Motor neuron (in vitro differentiated cells): ENCODE data around the gene MDH1. TPM values are rescaled to one million over a fixed set of nuclear protein-coding genes. Genes with fewer than 3 reads are reported as not detected.
"Not testable (repeated sequence)": the region's sequence is repeated elsewhere in the genome, so short reads cannot be mapped to it uniquely, and the experiment has no call there.

Experiments used
- ATAC-seq, 8 experiments: fragments of 200-7000 bp; cut with Tn5 transposase; replicated peaks in 6 of 8; 2 replicates each; pipeline ENCODE4 v1.8.0; 2021; ENCODE audit warnings: mild to moderate bottlenecking in 8 of 8, moderate library complexity in 8 of 8
- H3K27ac ChIP-seq, 2 donors: fragments of 250-450 bp; sonication (Bioruptor Pico); 2 replicates each; pipeline ENCODE4 v1.9.0; 2021; ENCODE audit warnings: antibody characterized with exemption in 2 of 2, mild to moderate bottlenecking in 2 of 2, moderate library complexity in 1 of 2
- H3K4me1 ChIP-seq, 2 donors: fragments of 250-450 bp; sonication (Bioruptor Pico); replicated peaks in 1 of 2; 2 replicates each; pipeline ENCODE4 v1.6.1; 2021; ENCODE audit warnings: antibody characterized with exemption in 2 of 2, mild to moderate bottlenecking in 2 of 2, moderate library complexity in 1 of 2
- H3K4me3 ChIP-seq, 5 donors: fragments of 250-450 bp; sonication (Bioruptor Pico); 2 replicates each; pipeline ENCODE4 v1.9.0; 2021; ENCODE audit warnings: antibody characterized with exemption in 5 of 5, mild to moderate bottlenecking in 5 of 5, moderate library complexity in 4 of 5
- WGBS, 10 experiments: fragments of 450-650 bp; shearing (Covaris generic); methylation state at CpG; one replicate each; pipeline ENCODE4 v1.0.0; 2022; 5-methylcytosine and 5-hydroxymethylcytosine counted together
- in situ Hi-C, 9 experiments: fragments of 400-800 bp; cut with MboI; loops; one replicate each; pipeline ENCODE4 v1.15.0; 2021; ENCODE audit warnings: low sequenced_read_pairs in 9 of 9, low pct_unique_long_range_greater_than_20kb in 2 of 9; ENCODE audit not compliant: unreplicated experiment in 9 of 9
- total RNA-seq, 8 experiments: library from RNA; unstranded; fragments of 300-600 nt; gene quantifications; 2 replicates each; pipeline versions ENCODE4 v1.2.3 to v1.2.4, GENCODE V29; 2022

Gene MDH1
- 100 to 1,000 TPM; 172 to 273 (median 220) TPM for total RNA-seq

DNA sequence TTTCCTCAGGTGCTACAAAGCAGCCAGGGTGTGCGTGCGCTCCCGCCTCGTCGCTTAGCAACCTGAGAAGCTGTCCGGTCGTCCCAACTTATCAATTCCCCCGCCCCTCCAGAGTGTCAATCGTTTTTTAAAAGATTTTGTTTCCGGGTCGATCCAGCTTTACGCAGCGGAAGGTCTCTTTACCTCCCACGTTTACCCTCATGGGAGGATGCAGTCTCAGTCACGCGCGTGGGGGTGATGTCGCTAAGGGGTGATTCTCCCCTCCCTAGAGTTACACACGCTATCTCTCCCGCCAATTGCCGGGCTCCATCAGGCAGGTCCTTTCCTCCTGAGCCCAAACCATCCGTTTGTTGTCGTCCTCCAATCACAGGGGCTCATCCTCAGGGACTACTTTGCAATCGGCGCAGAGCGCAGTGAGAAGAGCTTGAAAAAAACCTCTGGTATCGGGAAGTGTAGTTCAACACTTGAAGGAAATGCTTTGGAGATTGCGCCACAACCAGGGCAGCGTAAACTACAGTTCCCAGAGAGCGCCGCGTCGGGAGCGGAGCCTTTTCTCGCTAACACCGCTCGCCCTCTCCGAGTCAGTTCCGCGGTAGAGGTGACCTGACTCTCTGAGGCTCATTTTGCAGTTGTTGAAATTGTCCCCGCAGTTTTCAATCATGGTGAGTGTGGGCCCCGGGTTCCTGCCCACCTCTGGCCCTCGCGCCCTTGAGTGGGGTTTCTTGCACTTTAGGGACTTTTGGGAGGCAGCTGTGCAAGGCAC, at the start of gene MDH1, which contains the start of gene WDPCP:
MDH1 (plus strand) TSS at position 579 of the 763 bp plus-strand sequence; CDS start at position 660, 81 bp downstream.
WDPCP (minus strand) TSS at position 93 of the 763 bp plus-strand sequence. CDS start 206 bp downstream, outside the sequence.
- H3K27ac ChIP-seq, result peak within 1 kb of the TSS; percentile 61 to 85
- in situ Hi-C loops, result loop anchor here in 1 of 9 experiments (25.0 kb wide), 1 partner anchor 274 kb away; no protein-coding TSS in a partner anchor
- WGBS, 10 experiments, result 0 to 3% (median 0%) methylated on average over 4 to 20 of the region's 44 CpGs; no CpG with 5 or more reads in 3 of the 10 experiments
- H3K4me3 ChIP-seq, result peak within 1 kb of the TSS; percentile 72 to 91 (median 85)
- ATAC-seq, result peak; percentile 85 to 94 (median 92)
- H3K4me1 ChIP-seq, result peaks cover 7 to 10% of the 10 kb centered on the region in 2 donors

- Histone ChIP-seq H3K4me1 (peaks cover 0 to 5% of the 10 kb centered on the region in 2 donors), H3K4me3 (no peak overlapping the region), H3K27ac (no peak overlapping the region)
- no peak for ATAC-seq
- 67 to 100% (median 94%) methylated on average over 3 to 6 of the region's 6 CpGs for WGBS, 10 experiments
- in situ Hi-C loops, result no loop called here
Measured at GRCh38 chr2:63539416-63540162, 49.2 kb upstream of the MDH1 start.

- ATAC-seq, result no peak
- H3K4me1 ChIP-seq, result peaks cover 0 to 5% of the 10 kb centered on the region in 2 donors
- 83 to 100% (median 100%) methylated on average over 1 of the region's 1 CpG; no CpG with 5 or more reads in 4 of the 10 experiments for WGBS, 10 experiments
- in situ Hi-C loops, result no loop called here
- H3K4me3 ChIP-seq, result no peak overlapping the region
- H3K27ac ChIP-seq, result no peak overlapping the region
Measured at GRCh38 chr2:63544017-63544627, 44.6 kb upstream of the MDH1 start.

- Histone ChIP-seq H3K27ac (no peak overlapping the region), H3K4me1 (peaks cover 0 to 5% of the 10 kb centered on the region in 2 donors), H3K4me3 (no peak overlapping the region)
- WGBS, 10 experiments, result 80 to 100% (median 96%) methylated on average over 1 to 2 of the region's 2 CpGs; no CpG with 5 or more reads in 2 of the 10 experiments
- ATAC-seq, result no peak
- in situ Hi-C loops, result no loop called here
Measured at GRCh38 chr2:63545023-63545422, 43.7 kb upstream of the MDH1 start.

- 14 to 92% (median 82%) methylated on average over 2 to 4 of the region's 4 CpGs; no CpG with 5 or more reads in 2 of the 10 experiments for WGBS, 10 experiments
- in situ Hi-C loops, result no loop called here
- no peak overlapping the region for H3K4me3 ChIP-seq
- H3K4me1 ChIP-seq, result no peaks in the 10 kb centered on the region
- H3K27ac ChIP-seq, result no peak overlapping the region
- ATAC-seq, result peak in 1 of 8 experiments; percentile 77
Measured at GRCh38 chr2:63553049-63553448, 35.7 kb upstream of the MDH1 start.

DNA sequence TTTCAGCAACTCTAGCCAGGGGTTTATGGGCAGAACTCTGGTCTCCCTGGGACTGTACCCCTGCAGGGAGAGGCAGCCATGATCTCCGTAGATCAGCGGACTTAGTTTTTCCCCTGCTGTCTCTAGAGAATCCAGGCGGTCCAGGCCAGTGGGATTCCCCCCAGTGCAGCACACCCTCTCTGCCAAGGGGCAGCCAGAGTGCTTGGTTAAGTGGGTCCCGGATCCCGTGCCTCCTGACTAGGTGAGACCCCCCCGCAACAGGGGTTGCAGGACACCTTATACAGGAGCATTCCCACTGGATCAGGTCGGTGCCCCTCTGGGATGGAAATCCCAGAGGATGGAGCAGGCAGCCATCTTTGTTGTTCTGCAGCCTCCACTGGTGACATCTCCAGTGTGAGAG, 33.5 kb upstream of the MDH1 start:
- in situ Hi-C loops, result no loop called here
- Histone ChIP-seq H3K4me1 (no peaks in the 10 kb centered on the region), H3K27ac (no peak overlapping the region), H3K4me3 (no peak overlapping the region)
- no peak for ATAC-seq
- 95 to 100% (median 95%) methylated on average over 2 to 7 of the region's 7 CpGs; no CpG with 5 or more reads in 7 of the 10 experiments for WGBS, 10 experiments

DNA sequence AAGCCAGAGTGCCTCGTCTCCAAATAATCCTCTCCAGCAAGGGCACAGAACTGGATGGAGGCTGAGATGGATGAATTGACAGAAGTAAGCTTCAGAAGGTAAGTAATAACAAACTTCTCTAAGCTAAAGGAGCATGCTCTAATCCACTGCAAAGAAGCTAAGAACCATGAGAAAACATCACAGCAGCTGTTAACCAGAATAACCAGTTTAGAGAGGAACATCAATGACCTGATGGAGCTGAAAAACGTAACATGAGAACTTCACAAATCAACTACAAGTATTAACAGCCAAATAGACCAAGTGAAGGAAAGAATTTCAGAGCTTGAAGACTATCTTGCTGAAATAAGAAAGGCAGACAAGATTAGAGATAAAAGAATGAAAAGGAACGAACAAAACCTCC, 32.8 kb upstream of the MDH1 start:
- H3K4me3 ChIP-seq, result no peak overlapping the region
- WGBS, 10 experiments, result 70 to 97% (median 91%) methylated on average over 2 to 3 of the region's 3 CpGs
- in situ Hi-C loops, result no loop called here
- no peak overlapping the region for H3K27ac ChIP-seq
- no peaks in the 10 kb centered on the region for H3K4me1 ChIP-seq
- no peak for ATAC-seq

- ATAC-seq, H3K4me3 ChIP-seq, H3K4me1 ChIP-seq, H3K27ac ChIP-seq, in situ Hi-C loops: not testable (repeated sequence)
Measured at GRCh38 chr2:63557819-63558218, 30.9 kb upstream of the MDH1 start.

DNA sequence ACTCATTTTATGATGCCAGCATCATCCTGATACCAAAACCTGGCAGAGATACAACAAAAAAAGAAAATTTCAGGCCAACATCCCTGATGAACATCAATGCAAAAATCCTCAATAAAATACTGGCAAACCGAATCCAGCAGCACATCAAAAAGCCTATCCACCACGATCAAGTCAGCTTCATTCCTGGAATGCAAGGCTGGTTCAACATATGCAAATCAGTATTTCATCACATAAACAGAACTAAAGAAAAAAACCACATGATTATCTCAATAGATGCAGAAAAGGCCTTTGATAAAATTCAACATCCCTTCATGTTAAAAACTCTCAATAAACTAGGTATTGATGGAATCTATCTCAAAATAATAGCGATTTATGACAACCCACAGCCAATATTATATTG, 29.8 kb upstream of the MDH1 start:
- 20 to 100% (median 75%) methylated on average over 1 to 3 of the region's 3 CpGs; no CpG with 5 or more reads in 4 of the 10 experiments for WGBS, 10 experiments
- H3K27ac ChIP-seq, H3K4me1 ChIP-seq, in situ Hi-C loops, ATAC-seq, H3K4me3 ChIP-seq: not testable (repeated sequence)

GRCh38 chr2:63562751-63563150, 26.0 kb upstream of the MDH1 start:
- in situ Hi-C loops, result no loop called here
- ATAC-seq, result no peak
- Histone ChIP-seq H3K4me3 (no peak overlapping the region), H3K4me1 (no peaks in the 10 kb centered on the region), H3K27ac (no peak overlapping the region)

DNA sequence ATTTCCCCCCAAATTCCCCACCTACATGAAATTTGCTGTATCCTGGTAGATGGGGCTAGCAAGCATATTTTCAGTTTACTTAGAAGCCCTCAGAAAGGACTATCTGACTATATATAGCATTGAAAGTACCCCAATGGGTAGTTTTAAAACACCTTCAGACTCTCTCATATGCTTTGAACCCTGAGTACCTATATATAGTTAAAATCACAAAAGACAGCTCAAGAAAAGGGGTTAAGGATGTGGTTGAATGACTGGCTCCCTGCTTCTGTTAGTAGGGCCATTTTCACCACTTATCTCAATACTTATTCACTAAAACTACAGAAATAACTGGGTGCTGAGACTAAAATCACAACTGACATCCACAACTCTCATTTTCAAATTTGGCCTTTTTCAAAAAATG, 19.0 kb upstream of the MDH1 start:
- no peak for ATAC-seq

DNA sequence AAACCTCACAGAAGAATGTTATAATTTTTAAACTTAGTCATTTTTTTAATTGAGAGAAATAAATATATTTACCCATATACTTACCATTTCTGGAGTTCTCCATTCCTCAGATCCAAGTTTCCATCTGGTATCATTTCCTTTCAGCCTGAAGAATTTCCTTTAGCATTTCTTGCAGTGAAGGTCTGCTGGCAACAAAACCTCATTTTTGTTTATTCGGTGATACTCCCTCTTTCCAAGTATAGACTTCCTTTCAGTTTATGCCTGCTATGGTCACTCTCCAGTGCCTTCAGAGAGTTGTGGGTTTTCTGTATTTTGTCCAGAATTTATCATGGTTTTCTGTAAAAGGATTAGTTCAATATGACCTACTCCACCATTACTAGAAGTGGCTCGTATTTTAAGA, 17.5 kb upstream of the MDH1 start:
- Histone ChIP-seq H3K4me3 (no peak overlapping the region), H3K27ac (no peak overlapping the region), H3K4me1 (peaks cover 0 to 6% of the 10 kb centered on the region in 2 donors)
- 10 to 94% (median 87%) methylated on average over 1 to 2 of the region's 2 CpGs; no CpG with 5 or more reads in 1 of the 10 experiments for WGBS, 10 experiments
- in situ Hi-C loops, result no loop called here
- peak in 1 of 8 experiments; percentile 36 for ATAC-seq

More for the DNA sequence above, 19.0 kb upstream of the MDH1 start:
- Histone ChIP-seq H3K27ac (no peak overlapping the region), H3K4me1 (peaks cover 0 to 6% of the 10 kb centered on the region in 2 donors), H3K4me3 (no peak overlapping the region)
- in situ Hi-C loops, result no loop called here

DNA sequence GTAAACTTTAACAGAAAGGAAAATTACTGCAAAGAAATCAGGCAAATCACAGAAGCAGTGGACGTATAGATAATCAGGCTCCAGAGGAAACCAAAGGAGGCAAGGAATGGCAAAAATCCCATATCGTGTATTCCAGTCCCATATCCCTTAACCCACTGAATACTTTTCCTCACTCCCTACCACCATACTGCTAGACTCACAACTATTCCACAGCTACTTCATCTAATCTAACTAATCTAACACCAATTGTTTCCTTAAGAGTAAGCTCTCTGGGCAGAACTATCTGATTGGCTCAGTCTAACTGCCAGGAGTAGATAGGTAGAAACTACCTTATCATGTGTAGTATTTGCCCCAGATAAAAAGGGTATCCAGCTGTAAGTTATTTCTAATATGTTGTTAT, 16.8 kb upstream of the MDH1 start:
- in situ Hi-C loops, result no loop called here
- no peak for ATAC-seq
- Histone ChIP-seq H3K4me3 (no peak overlapping the region), H3K27ac (no peak overlapping the region), H3K4me1 (peaks cover 0 to 6% of the 10 kb centered on the region in 2 donors)
- WGBS, 10 experiments, result 71 to 100% (median 97%) methylated on average over 1 to 2 of the region's 2 CpGs; no CpG with 5 or more reads in 2 of the 10 experiments
